Measurements from ENCODE around the gene PALLD. TPM values are rescaled to one million over a fixed set of nuclear protein-coding genes. Genes with fewer than 3 reads are reported as not detected.

PALLD gene
- total RNA-seq, 1 donor from 2014 or later, result 179 TPM

DNA sequence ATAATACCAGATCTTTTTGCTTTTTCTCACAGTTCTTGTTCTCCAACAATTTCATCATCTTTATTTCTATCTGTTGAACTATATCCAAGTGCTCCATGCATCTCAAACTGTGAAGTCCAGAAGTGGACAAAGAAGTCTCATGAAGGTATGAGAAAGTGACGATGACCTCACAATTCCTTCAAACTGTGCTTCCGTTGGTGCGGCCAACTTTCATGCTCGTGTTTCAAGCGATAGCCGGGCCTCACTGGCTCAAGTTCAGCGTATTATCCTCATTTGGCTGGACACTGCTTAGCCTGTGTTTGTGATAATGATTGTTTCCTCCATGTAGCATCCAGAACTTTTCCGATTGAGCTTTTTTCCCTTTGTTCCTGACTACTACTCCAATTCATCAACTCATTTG, 143.1 kb downstream of the PALLD start:
- no peak for TF ChIP-seq CTCF (IDR thresholded peaks at IDR 0.05)
- Histone ChIP-seq H3K27me3 (no peaks in the 10 kb centered on the region), H3K4me3 (no peak overlapping the region), H3K4me1 (peaks cover 11% of the 10 kb centered on the region), H3K27ac (no peak overlapping the region), H3K9me3 (no peaks in the 10 kb centered on the region), H3K36me3 (no peaks in the 10 kb centered on the region)
- DNase-seq (no peak), ATAC-seq (no peak)
- intact Hi-C loops (cut with DNase I), result no loop called here

GRCh38 chr4:168641811-168642140, 144.9 kb downstream of the PALLD start:
- Histone ChIP-seq H3K9me3 (no peaks in the 10 kb centered on the region), H3K4me3 (no peak overlapping the region), H3K27me3 (no peaks in the 10 kb centered on the region), H3K36me3 (no peaks in the 10 kb centered on the region), H3K27ac (peak overlapping the region; percentile 37), H3K4me1 (peaks cover 6% of the 10 kb centered on the region)
- TF ChIP-seq CTCF (IDR thresholded peaks at IDR 0.05), result no peak
- no peak for DNase-seq
- intact Hi-C loops (cut with DNase I), result no loop called here
- ATAC-seq, result no peak

DNA sequence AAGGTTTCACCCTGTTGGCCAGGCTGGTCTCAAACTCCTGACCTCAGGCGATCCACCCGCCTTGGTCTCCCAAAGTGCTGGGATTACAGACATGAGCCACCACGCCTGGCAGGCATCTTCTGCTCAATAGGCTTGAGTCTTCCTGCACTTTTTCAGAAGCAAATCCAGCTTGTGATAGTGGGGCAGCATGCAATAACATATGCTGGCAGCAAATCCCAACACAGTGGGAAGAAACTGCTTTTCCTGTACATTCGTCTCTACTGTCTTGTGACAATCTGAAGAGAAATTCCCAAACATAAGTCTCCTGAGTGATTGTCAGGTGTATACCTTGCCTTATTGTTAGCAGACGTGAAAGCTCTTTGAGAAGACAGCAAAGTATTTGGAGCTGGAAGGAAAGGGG, 145.7 kb downstream of the PALLD start:
- Histone ChIP-seq H3K4me3 (no peak overlapping the region), H3K36me3 (no peaks in the 10 kb centered on the region), H3K27me3 (no peaks in the 10 kb centered on the region), H3K9me3 (no peaks in the 10 kb centered on the region), H3K4me1 (no peaks in the 10 kb centered on the region), H3K27ac (no peak overlapping the region)
- ATAC-seq (no peak), DNase-seq (no peak)
- intact Hi-C loops (cut with DNase I), result no loop called here
- TF ChIP-seq CTCF (IDR thresholded peaks at IDR 0.05), result no peak

DNA sequence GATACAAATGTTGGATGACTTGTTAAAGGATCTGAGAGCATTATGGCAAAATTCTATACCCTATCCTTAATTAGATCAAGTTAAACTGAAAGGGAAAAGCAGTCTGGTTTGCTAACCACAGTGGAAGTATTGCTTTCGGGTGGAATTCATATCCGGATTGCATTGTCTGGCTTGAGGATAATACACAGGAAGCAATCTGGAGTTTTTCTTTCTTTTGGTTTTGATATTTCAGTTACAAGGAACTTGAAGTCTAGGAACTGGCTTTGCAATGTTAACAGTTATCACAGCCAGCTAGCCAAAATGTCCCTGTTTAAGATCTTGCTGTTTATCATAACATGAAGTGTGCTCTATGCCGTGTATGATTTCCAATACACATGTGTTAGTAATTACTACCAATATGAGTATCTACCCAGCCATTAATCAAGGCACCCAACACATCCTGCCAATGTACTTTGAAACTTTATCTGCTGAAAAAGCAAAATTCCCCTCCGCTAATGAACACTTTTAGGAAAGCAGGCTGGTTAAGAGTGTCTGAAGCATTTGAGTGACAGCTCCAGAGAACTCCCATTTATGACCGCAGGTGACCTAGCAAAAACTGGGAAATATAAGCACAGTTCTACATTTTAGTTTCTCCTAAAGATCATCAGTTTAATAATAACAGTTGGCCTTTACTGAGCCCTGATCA, 146.4 kb downstream of the PALLD start:
- Histone ChIP-seq H3K9me3 (no peaks in the 10 kb centered on the region), H3K4me3 (no peak overlapping the region), H3K27me3 (no peaks in the 10 kb centered on the region), H3K4me1 (no peaks in the 10 kb centered on the region), H3K27ac (peak overlapping the region; percentile 7), H3K36me3 (no peaks in the 10 kb centered on the region)
- no peak for TF ChIP-seq CTCF (IDR thresholded peaks at IDR 0.05)
- DNase-seq (no peak), ATAC-seq (no peak)
- intact Hi-C loops (cut with DNase I), result no loop called here

DNA sequence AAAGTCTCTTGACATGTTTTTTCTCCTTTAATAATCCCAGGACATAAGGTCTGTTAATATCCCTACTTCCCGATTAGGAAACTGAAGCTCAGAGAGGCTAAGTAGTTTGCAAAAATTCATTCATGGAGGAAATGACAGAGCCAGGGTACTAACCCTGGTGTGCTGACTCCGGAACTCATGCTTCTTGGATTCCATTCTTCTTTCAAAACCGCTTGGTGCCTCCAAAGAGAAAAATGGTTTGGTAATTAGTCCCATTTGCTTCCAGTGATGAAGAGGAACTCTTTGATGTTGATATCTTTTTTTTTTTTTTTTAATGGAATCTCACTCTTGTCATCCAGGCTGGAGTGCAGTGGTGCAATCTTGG, 146.9 kb downstream of the PALLD start:
- H3K4me3 ChIP-seq, result no peak overlapping the region
- H3K9me3 ChIP-seq, result no peaks in the 10 kb centered on the region
- DNase-seq (no peak), ATAC-seq (no peak)
- intact Hi-C loops (cut with DNase I), result no loop called here
- no peaks in the 10 kb centered on the region for H3K36me3 ChIP-seq
- H3K4me1 ChIP-seq, result no peaks in the 10 kb centered on the region
- H3K27ac ChIP-seq, result no peak overlapping the region
- no peaks in the 10 kb centered on the region for H3K27me3 ChIP-seq
- TF ChIP-seq CTCF (IDR thresholded peaks at IDR 0.05), result no peak

Data from upper lobe of right lung (tissue), 1 donor.